GM20000 (cell line): ENCODE measurements around the gene GREM2.

Experiments
- DNase-seq: peaks from one replicate; pipeline ENCODE4 v3.0.0; 2012; ENCODE audit warnings: low spot score
- TF ChIP-seq, protein P1 (sequence below): IDR thresholded peaks from 2 replicates; pipeline ENCODE4 v1.5.1; 2012; ENCODE audit warnings: mild to moderate bottlenecking, control low read depth; ENCODE audit errors: extremely low read depth, missing control alignments

GREM2 gene

DNA sequence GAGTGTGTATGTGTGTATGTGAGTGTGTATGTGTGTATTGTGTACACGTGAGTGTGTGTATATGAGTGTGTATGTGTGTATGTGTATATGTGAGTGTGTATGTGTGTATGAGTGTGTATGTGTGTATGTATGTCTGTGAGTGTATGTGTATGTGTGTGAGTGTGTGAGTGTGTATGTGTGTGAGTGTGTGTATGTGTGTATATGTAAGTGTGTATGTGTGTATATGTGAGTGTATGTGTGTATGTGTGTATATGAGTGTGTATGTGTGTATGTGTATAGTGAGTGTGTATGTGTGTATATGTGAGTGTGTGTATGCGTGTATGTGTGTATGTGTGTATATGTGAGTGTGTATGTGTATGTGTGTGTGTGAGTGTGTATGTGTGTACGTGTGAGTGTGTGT lies 49.2 kb downstream of the GREM2 start:
- no peak for DNase-seq
- TF ChIP-seq, protein P1, sequence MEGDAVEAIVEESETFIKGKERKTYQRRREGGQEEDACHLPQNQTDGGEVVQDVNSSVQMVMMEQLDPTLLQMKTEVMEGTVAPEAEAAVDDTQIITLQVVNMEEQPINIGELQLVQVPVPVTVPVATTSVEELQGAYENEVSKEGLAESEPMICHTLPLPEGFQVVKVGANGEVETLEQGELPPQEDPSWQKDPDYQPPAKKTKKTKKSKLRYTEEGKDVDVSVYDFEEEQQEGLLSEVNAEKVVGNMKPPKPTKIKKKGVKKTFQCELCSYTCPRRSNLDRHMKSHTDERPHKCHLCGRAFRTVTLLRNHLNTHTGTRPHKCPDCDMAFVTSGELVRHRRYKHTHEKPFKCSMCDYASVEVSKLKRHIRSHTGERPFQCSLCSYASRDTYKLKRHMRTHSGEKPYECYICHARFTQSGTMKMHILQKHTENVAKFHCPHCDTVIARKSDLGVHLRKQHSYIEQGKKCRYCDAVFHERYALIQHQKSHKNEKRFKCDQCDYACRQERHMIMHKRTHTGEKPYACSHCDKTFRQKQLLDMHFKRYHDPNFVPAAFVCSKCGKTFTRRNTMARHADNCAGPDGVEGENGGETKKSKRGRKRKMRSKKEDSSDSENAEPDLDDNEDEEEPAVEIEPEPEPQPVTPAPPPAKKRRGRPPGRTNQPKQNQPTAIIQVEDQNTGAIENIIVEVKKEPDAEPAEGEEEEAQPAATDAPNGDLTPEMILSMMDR, result no peak

DNA sequence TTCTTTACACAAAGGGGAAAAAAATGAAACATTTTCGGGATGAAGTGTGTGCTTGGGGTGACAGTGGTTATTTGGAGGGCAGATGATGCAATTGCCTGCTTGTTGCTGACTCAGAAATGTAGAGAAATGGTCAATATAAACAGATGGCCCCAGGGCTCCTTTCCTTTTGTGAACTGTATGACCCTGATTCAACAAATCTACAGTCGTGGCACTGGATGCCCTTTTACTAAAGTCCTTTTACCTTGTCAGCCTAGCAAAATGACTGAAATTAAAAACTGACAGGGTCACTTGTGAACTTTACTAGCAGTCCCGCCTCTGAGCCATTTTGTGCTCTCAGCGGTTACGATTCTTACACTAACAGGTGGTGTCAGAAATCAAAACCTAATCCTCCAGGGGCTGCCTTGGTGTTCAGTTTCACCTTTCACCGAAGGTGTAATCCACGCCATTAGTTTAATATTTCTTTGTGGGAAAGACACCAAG lies 49.8 kb downstream of the GREM2 start:
- DNase-seq, result no peak
- TF ChIP-seq, protein P1, result no peak

DNA sequence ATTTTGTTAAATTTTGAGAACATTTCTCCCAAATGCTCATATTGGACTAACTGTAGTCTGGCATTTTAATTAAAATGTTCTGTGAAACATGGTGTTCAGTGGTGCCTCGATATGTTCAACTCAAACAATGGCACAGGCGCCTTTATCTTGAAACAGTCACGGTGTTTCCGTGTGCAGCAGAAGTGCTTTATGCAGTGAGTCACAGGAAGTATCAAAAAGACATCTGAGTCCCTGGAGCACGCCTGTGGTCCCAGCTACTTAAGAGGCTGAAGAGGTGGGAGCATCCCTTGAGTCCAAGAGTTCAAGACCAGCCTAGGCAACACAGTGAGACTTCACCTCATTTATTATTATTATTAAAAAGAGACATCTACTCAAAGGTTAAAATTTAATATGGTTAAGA lies 52.2 kb downstream of the GREM2 start:
- no peak for DNase-seq
- TF ChIP-seq, protein P1, result no peak

DNA sequence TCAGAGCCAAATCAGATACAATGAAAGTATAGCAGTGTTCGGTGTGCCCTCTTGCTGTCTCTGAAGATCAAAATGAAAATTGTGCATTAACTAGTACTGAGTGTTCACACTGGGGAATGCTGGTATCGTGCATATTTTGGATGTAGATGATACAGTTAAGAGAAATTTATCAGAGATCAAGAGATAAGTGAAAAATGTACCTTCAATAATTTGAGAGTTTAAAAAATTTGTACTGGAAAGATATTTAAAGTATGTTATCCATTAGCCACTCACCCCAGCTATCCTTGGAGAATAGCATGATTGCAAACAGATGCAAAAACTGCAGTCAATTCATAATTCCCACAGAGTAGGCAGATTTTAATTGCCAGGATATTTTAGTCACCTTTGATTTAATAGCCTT lies 56.4 kb downstream of the GREM2 start:
- DNase-seq, result no peak
- TF ChIP-seq, protein P1, result no peak

DNA sequence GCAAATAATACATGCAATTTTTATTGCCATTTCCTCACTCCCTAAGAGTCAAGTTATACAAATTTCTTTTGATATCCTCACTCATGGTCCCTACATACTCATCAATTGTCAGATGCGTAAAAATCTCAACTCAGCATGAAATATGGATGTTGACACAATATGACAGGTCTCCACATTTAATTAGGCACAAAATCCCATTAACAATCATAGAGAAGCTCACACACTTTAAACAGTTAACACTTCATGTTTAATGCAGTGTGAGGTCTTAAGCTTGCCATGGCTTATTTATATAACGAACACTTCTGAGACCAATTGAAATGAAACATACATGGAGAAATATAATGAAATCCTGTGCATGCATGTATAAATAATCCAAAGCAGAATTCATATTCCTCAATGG lies 58.6 kb downstream of the GREM2 start:
- DNase-seq, result no peak
- TF ChIP-seq, protein P1, result no peak

DNA sequence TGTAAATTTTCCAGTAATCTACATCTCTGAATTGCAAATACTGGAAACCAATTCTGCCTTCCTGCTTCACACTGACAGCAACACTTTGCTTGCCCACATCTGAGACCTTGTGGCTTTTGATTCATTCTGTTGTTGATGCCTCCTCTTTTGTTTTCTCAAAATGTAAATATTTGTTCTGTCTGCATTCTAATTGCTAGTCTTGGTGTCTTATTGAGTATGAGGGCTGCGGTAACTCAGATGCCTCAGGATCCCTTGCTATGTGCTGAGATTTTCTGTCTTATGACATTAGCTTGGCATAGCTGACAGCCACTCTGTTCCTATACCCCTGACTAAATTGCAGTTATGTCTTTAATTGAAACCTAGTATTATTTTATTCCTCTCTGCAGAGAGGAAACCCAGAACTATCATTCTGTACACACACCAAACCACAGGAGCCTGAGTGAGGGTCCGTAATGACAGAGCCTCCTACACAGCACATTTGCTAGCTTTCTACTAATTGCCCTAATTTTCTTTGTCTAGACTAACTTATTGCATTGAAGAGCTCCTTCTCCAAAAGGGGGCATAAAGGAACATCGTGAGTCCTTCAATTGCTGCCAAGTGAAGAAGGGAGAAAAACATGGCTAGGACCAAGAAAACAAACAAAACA lies 72.1 kb downstream of the GREM2 start:
- DNase-seq, result no peak
- TF ChIP-seq, protein P1, result no peak

DNA sequence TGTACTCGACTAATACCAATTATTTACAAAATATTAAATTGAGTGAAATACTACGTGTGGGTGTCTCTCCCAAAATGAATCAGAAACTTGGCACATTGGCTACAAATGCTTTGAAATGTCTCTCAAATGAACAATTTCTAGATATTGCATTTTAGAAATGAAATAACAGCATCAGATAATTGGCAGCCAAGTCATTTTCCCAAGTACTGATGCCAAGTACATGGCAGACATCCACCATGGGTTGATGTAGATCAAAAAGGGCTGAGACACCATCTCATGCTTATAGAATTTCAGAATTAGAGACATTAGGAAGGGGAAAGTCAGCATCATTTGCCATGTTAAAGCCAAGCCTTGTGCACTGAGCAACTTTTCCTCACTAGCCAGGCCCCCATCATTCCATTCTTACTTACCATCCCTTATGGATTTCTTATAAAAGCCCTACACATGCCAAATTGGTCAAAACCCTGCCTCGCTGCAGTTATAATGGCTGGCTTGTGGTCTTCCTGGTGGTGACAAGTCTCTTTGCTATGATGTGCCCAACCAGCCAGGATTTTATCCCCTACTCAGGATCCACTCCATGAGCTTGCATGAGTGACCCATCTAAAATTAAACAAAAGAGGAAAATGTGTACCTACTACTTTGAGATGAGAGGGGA lies 73.1 kb downstream of the GREM2 start:
- TF ChIP-seq, protein P1, result no peak
- DNase-seq, result no peak
